LoVo (cell line): ENCODE results near the gene ADARB1.

Source experiments
- DNase-seq: peaks from one replicate; pipeline ENCODE4 v3.0.0-alpha.2; 2016; ENCODE audit warnings: low spot score

ADARB1 gene

DNA sequence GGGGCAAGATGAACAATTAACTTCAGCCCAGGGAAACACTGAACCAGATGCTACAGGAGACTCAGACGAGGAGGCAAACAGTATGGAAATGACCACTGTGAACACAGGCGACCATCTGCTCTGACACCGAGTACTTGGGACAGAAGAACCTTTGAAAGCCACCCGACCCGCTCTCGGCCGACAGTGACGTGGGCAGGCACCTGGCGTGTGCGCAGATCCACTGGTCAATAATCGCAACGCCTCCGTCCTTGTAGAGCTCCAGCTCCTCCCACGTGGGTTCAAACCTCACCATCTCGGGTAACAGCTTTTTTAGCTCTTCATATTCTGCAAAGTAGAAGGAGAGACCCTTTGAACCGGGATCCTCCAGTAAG, 193.0 kb downstream of the ADARB1 start:
- DNase-seq: no peak

- DNase-seq: no peak
Observed at GRCh38 chr21:45269861-45270260, 195.5 kb downstream of the ADARB1 start.

GRCh38 chr21:45270306-45270821, 196.0 kb downstream of the ADARB1 start:
- DNase-seq: no peak
